ENCODE data around the gene WFDC6. TPM values are rescaled to one million over a fixed set of nuclear protein-coding genes. Genes with fewer than 3 reads are reported as not detected.

WFDC6 gene
- total RNA-seq, 4 donors from 2014 or later: not detected

DNA sequence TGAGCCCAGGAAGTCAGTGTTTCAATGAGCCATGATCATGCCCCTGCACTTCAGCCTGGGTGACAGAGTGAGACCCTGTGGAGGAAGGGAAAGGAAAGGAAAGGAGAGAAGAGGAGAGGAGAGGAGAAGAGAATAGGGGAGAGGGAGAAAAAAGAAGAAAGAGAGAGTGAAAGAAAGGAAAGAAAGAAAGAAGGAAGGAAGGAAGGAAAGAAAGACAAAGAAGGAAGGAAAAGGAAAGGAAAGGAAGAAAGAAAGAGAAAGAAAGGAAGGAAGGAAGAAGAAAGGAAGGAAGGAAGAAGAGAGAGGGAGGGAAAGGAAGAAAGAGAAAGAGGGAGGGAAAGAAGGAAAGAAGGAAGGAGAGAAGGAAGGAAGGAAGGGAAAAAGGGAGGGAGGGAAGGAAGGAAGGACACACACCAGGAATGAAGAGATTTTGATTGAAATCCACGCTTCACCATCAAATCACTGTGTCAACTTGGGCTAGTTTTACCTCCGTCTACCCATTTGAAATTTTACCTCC lies 25.5 kb upstream of the WFDC6 start:
- 84% methylated on average over 2 of the region's 2 CpGs for WGBS
- Histone ChIP-seq H3K36me3 (no peaks in the 10 kb centered on the region), H3K4me3 (no peak overlapping the region), H3K4me1 (no peaks in the 10 kb centered on the region), H3K9me3 (no peaks in the 10 kb centered on the region), H3K27ac (replicated peaks in 1 of 4) (no peak overlapping the region), H3K27me3 (peaks cover 0 to 10% (median 0%) of the 10 kb centered on the region in 4 donors)
- TF ChIP-seq POLR2AphosphoS5 (IDR thresholded peaks at IDR 0.05): no peak
- TF ChIP-seq, protein P1, sequence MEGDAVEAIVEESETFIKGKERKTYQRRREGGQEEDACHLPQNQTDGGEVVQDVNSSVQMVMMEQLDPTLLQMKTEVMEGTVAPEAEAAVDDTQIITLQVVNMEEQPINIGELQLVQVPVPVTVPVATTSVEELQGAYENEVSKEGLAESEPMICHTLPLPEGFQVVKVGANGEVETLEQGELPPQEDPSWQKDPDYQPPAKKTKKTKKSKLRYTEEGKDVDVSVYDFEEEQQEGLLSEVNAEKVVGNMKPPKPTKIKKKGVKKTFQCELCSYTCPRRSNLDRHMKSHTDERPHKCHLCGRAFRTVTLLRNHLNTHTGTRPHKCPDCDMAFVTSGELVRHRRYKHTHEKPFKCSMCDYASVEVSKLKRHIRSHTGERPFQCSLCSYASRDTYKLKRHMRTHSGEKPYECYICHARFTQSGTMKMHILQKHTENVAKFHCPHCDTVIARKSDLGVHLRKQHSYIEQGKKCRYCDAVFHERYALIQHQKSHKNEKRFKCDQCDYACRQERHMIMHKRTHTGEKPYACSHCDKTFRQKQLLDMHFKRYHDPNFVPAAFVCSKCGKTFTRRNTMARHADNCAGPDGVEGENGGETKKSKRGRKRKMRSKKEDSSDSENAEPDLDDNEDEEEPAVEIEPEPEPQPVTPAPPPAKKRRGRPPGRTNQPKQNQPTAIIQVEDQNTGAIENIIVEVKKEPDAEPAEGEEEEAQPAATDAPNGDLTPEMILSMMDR (IDR thresholded peaks at IDR 0.05): no peak
- TF ChIP-seq EP300 (IDR thresholded peaks at IDR 0.05): no peak
- TF ChIP-seq POLR2A (IDR thresholded peaks at IDR 0.05; ENCODE audit: low read depth): no peak
- intact Hi-C loops (cut with DNase I): no loop called here
- DNase-seq (ENCODE audit: extremely low spot score): no peak

DNA sequence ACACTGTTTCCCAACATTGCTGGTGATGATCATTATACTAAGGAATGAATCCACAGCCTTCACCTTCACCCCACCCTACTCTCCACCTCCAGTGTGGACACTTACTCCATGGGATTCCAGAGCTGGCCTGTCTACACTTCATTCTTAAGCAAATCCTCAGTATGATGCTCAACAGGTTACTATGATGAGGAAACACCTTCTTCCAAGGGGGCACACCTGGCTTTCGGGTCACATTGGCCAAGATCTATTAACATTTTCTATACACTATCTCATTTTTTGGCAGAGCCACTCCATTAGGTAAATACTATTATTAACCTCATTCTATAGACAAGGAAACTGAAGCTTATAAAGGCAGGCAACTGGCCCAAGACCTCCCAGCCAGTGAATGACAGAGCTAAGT lies 15.9 kb upstream of the WFDC6 start:
- intact Hi-C loops (cut with DNase I): no loop called here
- no peak overlapping the region for H3K4me3 ChIP-seq
- TF ChIP-seq EP300 (IDR thresholded peaks at IDR 0.05) (no peak), POLR2AphosphoS5 (IDR thresholded peaks at IDR 0.05) (no peak), POLR2A (IDR thresholded peaks at IDR 0.05; ENCODE audit: low read depth) (no peak)
- TF ChIP-seq, protein P1 (IDR thresholded peaks at IDR 0.05): no peak
- peak; percentile 53 for DNase-seq (ENCODE audit: extremely low spot score)
- no peaks in the 10 kb centered on the region for H3K36me3 ChIP-seq
- peaks cover 0 to 5% (median 0%) of the 10 kb centered on the region in 4 donors for H3K9me3 ChIP-seq
- H3K27me3 ChIP-seq: no peaks in the 10 kb centered on the region
- 77% methylated on average over 1 of the region's 1 CpG for WGBS
- H3K4me1 ChIP-seq: no peaks in the 10 kb centered on the region
- H3K27ac ChIP-seq (replicated peaks in 1 of 4): no peak overlapping the region

DNA sequence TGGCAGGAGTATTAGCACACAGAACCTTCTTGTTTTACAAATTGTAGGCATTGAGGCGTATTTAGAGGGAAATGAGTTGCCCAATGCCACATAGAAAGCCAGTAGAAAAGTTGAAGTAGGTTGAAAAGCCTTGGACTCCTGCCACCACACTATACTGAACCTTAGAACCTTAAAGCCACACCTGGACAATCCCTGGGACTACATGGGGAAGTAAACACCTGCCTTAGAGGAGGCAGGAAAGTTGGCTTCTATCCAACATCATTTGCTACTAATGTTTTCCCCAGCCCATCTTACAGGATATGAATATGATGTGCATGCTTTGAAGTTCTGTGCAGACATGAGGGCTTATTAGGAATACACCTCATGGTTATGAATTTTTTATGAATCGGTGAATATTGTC lies 13.2 kb upstream of the WFDC6 start:
- Histone ChIP-seq H3K9me3 (peaks cover 0 to 5% (median 0%) of the 10 kb centered on the region in 4 donors), H3K27me3 (peaks cover 0 to under 1% (median 0%) of the 10 kb centered on the region in 4 donors), H3K4me3 (no peak overlapping the region), H3K4me1 (no peaks in the 10 kb centered on the region), H3K36me3 (no peaks in the 10 kb centered on the region), H3K27ac (replicated peaks in 1 of 4) (no peak overlapping the region)
- no peak for DNase-seq (ENCODE audit: extremely low spot score)
- 81% methylated on average over 2 of the region's 2 CpGs for WGBS
- TF ChIP-seq, protein P1 (IDR thresholded peaks at IDR 0.05): no peak
- TF ChIP-seq POLR2A (IDR thresholded peaks at IDR 0.05; ENCODE audit: low read depth) (no peak), EP300 (IDR thresholded peaks at IDR 0.05) (no peak), POLR2AphosphoS5 (IDR thresholded peaks at IDR 0.05) (no peak)
- intact Hi-C loops (cut with DNase I): no loop called here

DNA sequence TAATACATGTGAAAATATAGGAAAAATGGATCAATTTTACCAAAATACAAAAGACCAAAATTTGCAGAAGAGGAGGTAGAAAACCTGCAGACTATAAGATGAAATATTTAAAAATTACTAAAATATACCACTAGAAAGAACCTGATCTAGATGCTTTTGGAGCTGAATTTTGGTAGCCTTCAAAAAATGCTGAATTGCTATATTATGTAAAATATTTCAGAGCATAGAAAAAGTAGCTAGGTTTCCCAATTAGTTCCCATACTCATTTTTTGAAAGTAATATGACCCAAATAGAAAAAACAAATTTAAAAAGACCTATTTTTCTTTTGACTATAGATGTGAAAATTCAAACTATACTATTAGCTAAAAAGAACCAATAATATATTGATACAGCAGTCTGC lies 11.5 kb upstream of the WFDC6 start:
- TF ChIP-seq, protein P1 (IDR thresholded peaks at IDR 0.05): no peak
- TF ChIP-seq POLR2A (IDR thresholded peaks at IDR 0.05; ENCODE audit: low read depth): no peak
- TF ChIP-seq EP300 (IDR thresholded peaks at IDR 0.05): no peak
- TF ChIP-seq POLR2AphosphoS5 (IDR thresholded peaks at IDR 0.05): no peak
- H3K27ac ChIP-seq (replicated peaks in 1 of 4): no peak overlapping the region
- H3K4me3 ChIP-seq: no peak overlapping the region
- peaks cover 0 to 4% (median 0%) of the 10 kb centered on the region in 4 donors for H3K27me3 ChIP-seq
- intact Hi-C loops (cut with DNase I): no loop called here
- H3K36me3 ChIP-seq: no peaks in the 10 kb centered on the region
- H3K9me3 ChIP-seq: peaks cover 0 to 5% (median 0%) of the 10 kb centered on the region in 4 donors
- H3K4me1 ChIP-seq: no peaks in the 10 kb centered on the region
- no peak for DNase-seq (ENCODE audit: extremely low spot score)

DNA sequence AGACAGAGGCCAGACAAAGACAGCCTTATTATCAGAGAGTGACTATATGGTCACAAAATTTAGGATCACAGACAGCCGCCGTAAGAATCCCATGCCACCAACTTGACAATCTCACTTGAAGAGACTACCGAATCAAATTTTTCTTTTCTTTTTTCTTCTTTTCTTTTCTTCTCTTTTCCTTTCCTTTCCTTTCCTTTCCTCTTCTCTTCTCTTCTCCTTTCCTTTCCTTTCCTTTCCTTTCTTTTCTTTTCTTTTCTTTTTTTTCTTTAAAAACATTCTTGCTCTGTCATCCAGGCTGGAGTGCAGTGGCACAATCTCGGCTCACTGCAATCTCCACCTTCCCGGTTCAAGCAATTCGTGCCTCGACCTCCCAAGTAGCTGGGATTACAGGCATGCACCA lies 9.1 kb upstream of the WFDC6 start:
- peaks cover 0 to 5% (median 0%) of the 10 kb centered on the region in 4 donors for H3K9me3 ChIP-seq
- no peaks in the 10 kb centered on the region for H3K4me1 ChIP-seq
- DNase-seq (ENCODE audit: extremely low spot score): no peak
- WGBS: 91% methylated on average over 7 of the region's 7 CpGs
- peaks cover 0 to 7% (median 0%) of the 10 kb centered on the region in 4 donors for H3K27me3 ChIP-seq
- H3K4me3 ChIP-seq: no peak overlapping the region
- intact Hi-C loops (cut with DNase I): loop anchor here (5.0 kb wide), 1 partner anchor 224 kb away; no protein-coding TSS in a partner anchor
- no peaks in the 10 kb centered on the region for H3K36me3 ChIP-seq
- no peak overlapping the region for H3K27ac ChIP-seq (replicated peaks in 1 of 4)
- TF ChIP-seq POLR2A (IDR thresholded peaks at IDR 0.05; ENCODE audit: low read depth) (no peak), POLR2AphosphoS5 (IDR thresholded peaks at IDR 0.05) (no peak), EP300 (IDR thresholded peaks at IDR 0.05) (no peak)
- TF ChIP-seq, protein P1 (IDR thresholded peaks at IDR 0.05): no peak
